Measurements from ENCODE around the gene MYRIP.
"Not testable (repeated sequence)": the region's sequence is repeated elsewhere in the genome, so short reads cannot be mapped to it uniquely, and the experiment has no call there.

MYRIP gene

DNA sequence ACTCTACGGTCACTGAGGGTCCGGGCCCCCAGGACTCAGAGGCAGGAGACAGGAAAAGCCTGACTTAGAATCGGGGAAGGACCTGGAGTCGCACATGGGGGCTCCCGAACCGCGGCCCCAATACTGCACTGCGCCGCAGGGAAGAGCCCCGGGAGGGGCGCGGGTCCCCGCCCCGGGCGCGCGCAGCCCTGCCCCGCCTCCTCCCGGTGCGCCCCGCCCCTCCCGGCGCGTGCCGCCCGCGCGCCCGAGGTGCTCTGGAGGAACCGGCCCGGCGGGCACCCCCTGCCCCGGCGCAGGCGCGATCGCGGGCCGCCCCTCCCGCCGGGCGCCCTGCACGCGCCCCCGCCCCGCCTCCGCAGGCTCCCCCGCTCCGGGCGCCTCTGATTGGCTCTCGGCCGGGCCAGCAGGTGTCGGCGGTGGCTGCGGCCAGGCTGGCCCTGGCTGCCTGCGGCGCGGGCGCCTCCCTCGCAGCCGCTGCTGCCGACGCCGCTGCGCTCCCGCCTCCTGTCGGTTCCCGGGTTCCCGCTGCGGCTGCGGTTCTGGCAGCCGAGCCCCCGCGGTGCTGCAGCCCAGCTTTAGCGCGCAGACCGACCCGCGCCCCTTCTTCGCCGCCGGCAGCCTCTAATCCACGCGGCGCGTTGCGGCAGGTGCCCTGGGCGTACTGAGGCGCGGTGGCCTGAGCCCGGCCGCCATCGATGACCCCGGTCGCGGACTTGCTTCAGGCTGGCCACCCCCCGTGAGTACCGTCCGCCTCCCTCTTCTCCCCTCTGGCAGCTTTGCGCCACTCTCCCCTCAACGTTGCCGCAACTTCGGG, at the start of gene MYRIP:
Gene MYRIP, plus strand, starts transcription at position 429 of the 814 bp plus-strand sequence. CDS start 91,208 bp downstream, outside the sequence.
- H3K27ac ChIP-seq (ENCODE audit: low read depth, low read length) = no peak within 1 kb of the TSS
- H3K27me3 ChIP-seq (ENCODE audit: control insufficient read depth in 1 of 2, insufficient read depth in 2 of 2, low read length in 2 of 2) = peaks cover 17 to 26% of the 10 kb centered on the region in 2 donors
- no peaks in the 10 kb centered on the region for H3K36me3 ChIP-seq (ENCODE audit: insufficient read depth, low read length)
- peak within 1 kb of the TSS; percentile 46 to 49 for H3K4me3 ChIP-seq (ENCODE audit: low read depth in 1 of 2, low read length in 2 of 2)
- no peaks in the 10 kb centered on the region for H3K4me1 ChIP-seq (ENCODE audit: insufficient read depth, low read length)
- H3K9me3 ChIP-seq (ENCODE audit: low read length) = no peaks in the 10 kb centered on the region
- H3K9ac ChIP-seq (ENCODE audit: low read length) = no peak within 1 kb of the TSS

DNA sequence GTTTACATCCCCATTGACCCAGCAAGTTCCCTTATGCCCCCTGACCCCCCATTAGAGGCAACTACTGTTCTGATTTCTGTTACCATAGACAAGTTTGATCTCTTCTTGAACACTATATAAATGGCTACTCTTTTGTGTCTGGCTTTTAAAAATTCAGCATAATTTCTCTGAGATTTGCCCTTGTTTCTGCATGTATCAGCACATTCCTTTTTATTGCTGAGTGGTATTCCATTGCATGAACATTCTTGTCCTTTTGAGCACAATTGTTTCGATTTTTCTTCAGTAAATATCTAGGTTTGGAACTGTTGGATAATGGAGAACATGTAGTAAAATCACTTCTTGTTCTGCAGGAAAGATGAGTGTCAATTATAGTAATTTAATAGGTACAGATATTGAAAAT, 49.1 kb upstream of the MYRIP start:
- no peaks in the 10 kb centered on the region for H3K27me3 ChIP-seq (ENCODE audit: control insufficient read depth in 1 of 2, insufficient read depth in 2 of 2, low read length in 2 of 2)
- H3K36me3 ChIP-seq (ENCODE audit: insufficient read depth, low read length) = no peaks in the 10 kb centered on the region
- no peaks in the 10 kb centered on the region for H3K9me3 ChIP-seq (ENCODE audit: low read length)
- no peak overlapping the region for H3K4me3 ChIP-seq (ENCODE audit: low read depth in 1 of 2, low read length in 2 of 2)
- no peak overlapping the region for H3K9ac ChIP-seq (ENCODE audit: low read length)
- H3K27ac ChIP-seq (ENCODE audit: low read depth, low read length) = no peak overlapping the region
- H3K4me1 ChIP-seq (ENCODE audit: insufficient read depth, low read length) = no peaks in the 10 kb centered on the region

DNA sequence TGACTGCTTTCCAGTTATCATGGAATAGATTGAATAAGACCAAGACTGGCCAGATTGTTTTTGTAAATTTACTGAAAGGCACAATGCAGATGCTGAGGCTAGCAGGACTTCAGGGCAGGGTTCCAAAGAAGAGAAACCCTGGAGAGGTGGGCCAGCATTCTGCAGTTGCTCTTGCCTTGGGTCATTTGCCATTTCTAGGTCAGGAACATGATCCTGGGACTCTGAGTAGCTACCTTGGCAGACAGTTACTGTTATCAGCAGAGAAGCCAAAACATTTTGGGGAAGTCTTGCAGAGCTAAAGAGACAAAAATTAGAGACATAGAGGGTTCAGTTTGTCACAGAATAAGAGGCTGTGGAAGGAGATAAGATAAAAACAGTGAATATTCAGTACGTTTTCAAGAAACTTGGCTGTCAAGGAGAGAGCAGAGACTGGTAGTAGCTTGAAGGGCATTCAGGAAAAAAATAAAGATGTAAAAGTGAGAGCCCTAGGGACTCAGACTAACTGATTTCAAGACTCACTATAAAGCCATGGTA, 46.8 kb upstream of the MYRIP start:
- H3K4me3 ChIP-seq (ENCODE audit: low read depth in 1 of 2, low read length in 2 of 2) = no peak overlapping the region
- no peak overlapping the region for H3K9ac ChIP-seq (ENCODE audit: low read length)
- no peaks in the 10 kb centered on the region for H3K27me3 ChIP-seq (ENCODE audit: control insufficient read depth in 1 of 2, insufficient read depth in 2 of 2, low read length in 2 of 2)
- H3K27ac ChIP-seq (ENCODE audit: low read depth, low read length) = no peak overlapping the region
- H3K9me3 ChIP-seq (ENCODE audit: low read length) = no peaks in the 10 kb centered on the region
- no peaks in the 10 kb centered on the region for H3K36me3 ChIP-seq (ENCODE audit: insufficient read depth, low read length)
- no peaks in the 10 kb centered on the region for H3K4me1 ChIP-seq (ENCODE audit: insufficient read depth, low read length)

DNA sequence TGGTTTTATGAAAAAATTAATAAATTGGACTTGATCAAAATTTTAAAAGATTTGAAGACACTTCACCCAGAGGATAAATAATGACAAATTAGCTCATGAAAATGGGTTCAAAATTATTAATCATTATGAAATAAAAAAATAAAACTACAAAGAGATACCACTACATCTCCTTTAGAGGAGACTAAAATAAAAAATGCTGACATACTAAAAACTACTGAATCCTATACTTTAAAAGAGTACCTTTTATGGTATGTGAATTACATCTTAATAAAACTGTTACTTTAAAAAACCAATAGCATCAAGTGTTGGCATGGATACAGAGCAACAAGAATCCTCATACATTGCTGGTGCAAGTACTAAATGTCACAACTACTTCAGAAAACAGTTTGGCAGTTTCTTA, 46.0 kb upstream of the MYRIP start:
- Histone ChIP-seq H3K4me1 (ENCODE audit: insufficient read depth, low read length) (no peaks in the 10 kb centered on the region), H3K4me3 (ENCODE audit: low read depth in 1 of 2, low read length in 2 of 2) (no peak overlapping the region), H3K27ac (ENCODE audit: low read depth, low read length) (no peak overlapping the region), H3K9ac (ENCODE audit: low read length) (no peak overlapping the region), H3K9me3 (ENCODE audit: low read length) (no peaks in the 10 kb centered on the region), H3K36me3 (ENCODE audit: insufficient read depth, low read length) (no peaks in the 10 kb centered on the region), H3K27me3 (ENCODE audit: control insufficient read depth in 1 of 2, insufficient read depth in 2 of 2, low read length in 2 of 2) (no peaks in the 10 kb centered on the region)

DNA sequence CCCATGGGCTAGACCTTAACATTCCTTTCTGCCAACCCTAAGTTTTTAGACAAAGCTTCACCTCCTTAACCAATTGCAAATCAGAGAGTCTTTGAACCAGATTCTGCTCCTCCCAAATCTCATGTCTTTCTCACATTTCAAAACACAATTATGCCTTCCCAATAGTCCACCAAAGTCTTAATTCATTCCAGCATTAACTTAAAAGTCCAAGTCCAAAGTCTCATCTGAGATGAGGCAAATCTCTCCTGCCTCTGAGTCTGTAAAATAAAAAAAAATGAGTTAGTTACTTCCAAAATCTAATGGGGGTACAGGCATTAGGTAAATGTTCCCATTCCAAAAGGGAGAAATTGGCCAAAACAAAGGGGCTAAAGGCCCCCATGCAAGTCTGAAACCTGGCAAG, 43.8 kb upstream of the MYRIP start:
- Histone ChIP-seq H3K27ac (ENCODE audit: low read depth, low read length) (no peak overlapping the region), H3K36me3 (ENCODE audit: insufficient read depth, low read length) (no peaks in the 10 kb centered on the region), H3K9me3 (ENCODE audit: low read length) (no peaks in the 10 kb centered on the region), H3K4me1 (ENCODE audit: insufficient read depth, low read length) (no peaks in the 10 kb centered on the region), H3K27me3 (ENCODE audit: control insufficient read depth in 1 of 2, insufficient read depth in 2 of 2, low read length in 2 of 2) (no peaks in the 10 kb centered on the region), H3K9ac (ENCODE audit: low read length) (no peak overlapping the region), H3K4me3 (ENCODE audit: low read depth in 1 of 2, low read length in 2 of 2) (no peak overlapping the region)

DNA sequence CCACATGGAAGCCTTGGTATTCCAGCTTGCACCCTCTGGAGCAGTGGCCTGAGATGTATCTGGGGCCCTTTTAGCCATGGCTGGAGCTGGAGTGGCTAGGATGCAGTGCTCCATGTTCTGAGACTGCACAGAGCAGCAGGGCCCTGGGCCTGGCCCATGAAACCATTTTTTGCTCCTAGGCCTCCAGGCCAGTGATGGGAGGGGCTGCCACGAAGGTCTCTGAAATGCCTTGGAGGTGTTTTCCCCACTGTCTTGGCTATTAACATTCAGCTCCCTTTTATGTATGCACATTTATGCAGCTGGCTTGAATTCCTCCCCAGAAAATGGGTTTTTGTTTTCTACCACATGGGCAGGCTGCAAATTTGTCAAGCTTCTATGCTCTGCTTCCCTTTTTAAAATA, 43.0 kb upstream of the MYRIP start:
- no peak overlapping the region for H3K9ac ChIP-seq (ENCODE audit: low read length)
- H3K27ac ChIP-seq (ENCODE audit: low read depth, low read length) = no peak overlapping the region
- no peaks in the 10 kb centered on the region for H3K36me3 ChIP-seq (ENCODE audit: insufficient read depth, low read length)
- H3K4me1 ChIP-seq (ENCODE audit: insufficient read depth, low read length) = no peaks in the 10 kb centered on the region
- H3K9me3 ChIP-seq (ENCODE audit: low read length) = no peaks in the 10 kb centered on the region
- H3K27me3 ChIP-seq (ENCODE audit: control insufficient read depth in 1 of 2, insufficient read depth in 2 of 2, low read length in 2 of 2) = no peaks in the 10 kb centered on the region
- H3K4me3 ChIP-seq (ENCODE audit: low read depth in 1 of 2, low read length in 2 of 2) = no peak overlapping the region

DNA sequence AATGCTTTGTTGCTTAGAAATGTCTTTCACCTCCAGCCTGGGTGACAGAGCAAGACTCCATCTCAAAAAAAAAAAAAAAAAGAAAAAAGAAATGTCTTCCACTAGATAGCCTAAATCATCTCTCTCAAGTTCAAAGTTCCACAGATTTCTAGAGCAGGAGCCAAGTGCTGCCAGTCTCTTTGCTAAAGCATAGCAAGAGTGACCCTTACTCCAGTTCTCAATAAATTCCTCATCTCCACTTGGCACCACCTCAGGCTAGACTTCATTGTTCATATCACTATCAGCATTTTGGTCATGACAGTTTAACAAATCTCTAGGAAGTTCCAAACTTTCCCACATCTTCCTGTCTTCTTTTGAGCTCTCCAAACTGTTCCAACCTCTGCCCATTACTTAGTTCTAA, 42.5 kb upstream of the MYRIP start:
- H3K36me3 ChIP-seq (ENCODE audit: insufficient read depth, low read length); H3K4me1 ChIP-seq (ENCODE audit: insufficient read depth, low read length); H3K4me3 ChIP-seq (ENCODE audit: low read depth in 1 of 2, low read length in 2 of 2); H3K27ac ChIP-seq (ENCODE audit: low read depth, low read length); H3K9me3 ChIP-seq (ENCODE audit: low read length); H3K9ac ChIP-seq (ENCODE audit: low read length); H3K27me3 ChIP-seq (ENCODE audit: control insufficient read depth in 1 of 2, insufficient read depth in 2 of 2, low read length in 2 of 2): not testable (repeated sequence)

DNA sequence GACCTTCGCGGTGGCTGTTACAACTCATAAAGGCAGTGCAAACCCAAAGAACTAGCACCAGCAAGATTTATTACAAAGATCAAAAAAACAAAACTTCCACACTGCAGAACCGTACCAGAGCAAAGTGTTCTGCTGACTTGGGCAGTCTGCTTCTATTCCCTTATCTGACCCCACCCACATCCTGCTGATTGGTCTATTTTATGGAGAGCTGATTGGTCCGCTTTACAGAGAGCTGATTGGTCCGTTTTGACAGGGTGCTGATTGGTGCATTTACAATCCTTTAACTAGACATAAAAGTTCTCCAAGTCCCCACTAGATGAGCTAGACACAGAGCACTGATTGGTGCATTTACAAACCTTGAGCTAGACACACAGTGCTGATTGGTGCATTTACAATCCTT, 31.2 kb upstream of the MYRIP start:
- H3K4me1 ChIP-seq (ENCODE audit: insufficient read depth, low read length); H3K27me3 ChIP-seq (ENCODE audit: control insufficient read depth in 1 of 2, insufficient read depth in 2 of 2, low read length in 2 of 2); H3K9me3 ChIP-seq (ENCODE audit: low read length); H3K27ac ChIP-seq (ENCODE audit: low read depth, low read length); H3K36me3 ChIP-seq (ENCODE audit: insufficient read depth, low read length); H3K9ac ChIP-seq (ENCODE audit: low read length); H3K4me3 ChIP-seq (ENCODE audit: low read depth in 1 of 2, low read length in 2 of 2): not testable (repeated sequence)

DNA sequence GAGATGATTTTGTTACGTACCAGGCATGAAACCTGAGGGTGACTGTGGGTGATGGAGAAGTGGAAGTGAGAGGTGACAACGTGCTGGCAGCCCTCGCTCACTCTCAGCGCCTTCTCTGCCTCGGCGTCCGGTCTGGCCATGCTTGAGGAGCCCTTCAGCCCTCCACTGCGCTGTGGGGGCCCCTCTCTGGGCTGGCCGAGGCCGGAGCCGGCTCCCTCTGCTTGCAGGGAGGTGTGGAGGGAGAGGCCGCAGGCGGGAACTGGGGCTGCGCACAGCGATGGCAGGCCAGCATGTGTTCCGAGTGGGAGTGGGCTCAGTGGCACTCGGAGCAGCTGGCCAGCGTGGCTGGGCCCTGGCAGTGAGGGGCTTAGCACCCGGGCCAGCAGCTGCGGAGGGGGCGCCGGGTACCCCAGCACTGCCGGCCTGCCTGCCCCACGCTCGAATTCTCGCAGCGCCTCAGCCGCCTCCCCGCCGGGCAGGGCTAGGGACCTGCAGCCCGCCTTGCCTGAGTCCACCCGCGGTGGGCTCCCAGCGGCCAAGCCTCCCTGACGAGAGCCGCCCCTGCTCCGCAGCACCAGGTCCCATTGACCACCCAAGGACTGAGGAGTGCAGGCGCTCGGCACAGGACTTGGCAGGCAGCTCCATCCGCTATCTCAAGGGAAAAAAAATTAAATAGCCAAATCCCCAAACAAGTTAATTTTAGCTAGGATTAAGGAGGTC, 29.7 kb upstream of the MYRIP start:
- no peaks in the 10 kb centered on the region for H3K27me3 ChIP-seq (ENCODE audit: control insufficient read depth in 1 of 2, insufficient read depth in 2 of 2, low read length in 2 of 2)
- H3K9me3 ChIP-seq (ENCODE audit: low read length) = no peaks in the 10 kb centered on the region
- no peaks in the 10 kb centered on the region for H3K4me1 ChIP-seq (ENCODE audit: insufficient read depth, low read length)
- H3K4me3 ChIP-seq (ENCODE audit: low read depth in 1 of 2, low read length in 2 of 2) = no peak overlapping the region
- H3K36me3 ChIP-seq (ENCODE audit: insufficient read depth, low read length) = no peaks in the 10 kb centered on the region
- H3K27ac ChIP-seq (ENCODE audit: low read depth, low read length) = no peak overlapping the region
- H3K9ac ChIP-seq (ENCODE audit: low read length) = no peak overlapping the region

DNA sequence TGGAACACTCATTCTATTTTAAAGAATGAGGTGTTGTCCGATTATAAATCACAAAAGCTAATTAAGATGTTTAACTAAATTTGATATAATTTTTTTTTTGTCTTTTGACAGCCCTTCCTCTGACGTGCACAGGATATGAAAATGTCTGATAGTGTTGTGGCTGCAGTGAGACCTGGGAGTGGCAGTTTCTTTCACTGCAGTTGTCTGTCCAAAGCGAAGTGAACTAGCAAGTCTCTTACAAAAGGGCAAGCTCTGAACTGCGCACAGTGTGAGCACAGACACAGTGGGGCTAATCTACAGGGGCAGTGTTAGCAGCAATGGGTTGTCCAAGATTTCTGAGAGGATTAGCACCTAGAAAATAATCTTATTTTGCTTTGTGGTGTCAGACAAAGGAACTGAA, 29.1 kb upstream of the MYRIP start:
- Histone ChIP-seq H3K9me3 (ENCODE audit: low read length) (no peaks in the 10 kb centered on the region), H3K4me3 (ENCODE audit: low read depth in 1 of 2, low read length in 2 of 2) (no peak overlapping the region), H3K27ac (ENCODE audit: low read depth, low read length) (no peak overlapping the region), H3K4me1 (ENCODE audit: insufficient read depth, low read length) (no peaks in the 10 kb centered on the region), H3K27me3 (ENCODE audit: control insufficient read depth in 1 of 2, insufficient read depth in 2 of 2, low read length in 2 of 2) (no peaks in the 10 kb centered on the region), H3K9ac (ENCODE audit: low read length) (no peak overlapping the region), H3K36me3 (ENCODE audit: insufficient read depth, low read length) (no peaks in the 10 kb centered on the region)

DNA sequence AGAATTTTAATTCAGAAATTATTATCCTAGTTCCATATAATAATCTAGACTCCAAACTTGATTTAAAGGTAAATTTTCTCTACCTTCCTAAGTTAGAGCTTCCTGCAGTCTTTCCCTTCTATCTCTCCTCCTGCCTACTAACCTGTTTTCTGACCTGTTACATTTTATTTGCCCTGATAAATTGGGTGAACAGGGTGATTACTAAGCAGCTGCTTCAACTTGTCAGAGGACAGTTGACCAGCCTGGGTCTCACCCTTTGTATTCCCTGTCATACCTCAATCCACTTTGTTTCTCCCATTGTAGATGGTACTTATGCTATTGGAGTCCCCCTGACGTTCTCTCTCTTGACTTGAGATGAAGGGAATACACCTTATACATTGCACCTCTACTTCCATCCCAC, 28.4 kb upstream of the MYRIP start:
- Histone ChIP-seq H3K4me3 (ENCODE audit: low read depth in 1 of 2, low read length in 2 of 2) (no peak overlapping the region), H3K9ac (ENCODE audit: low read length) (no peak overlapping the region), H3K27ac (ENCODE audit: low read depth, low read length) (no peak overlapping the region)

More for the DNA sequence above, 28.4 kb upstream of the MYRIP start:
- Histone ChIP-seq H3K27me3 (ENCODE audit: control insufficient read depth in 1 of 2, insufficient read depth in 2 of 2, low read length in 2 of 2) (no peaks in the 10 kb centered on the region), H3K4me1 (ENCODE audit: insufficient read depth, low read length) (no peaks in the 10 kb centered on the region), H3K9me3 (ENCODE audit: low read length) (no peaks in the 10 kb centered on the region), H3K36me3 (ENCODE audit: insufficient read depth, low read length) (no peaks in the 10 kb centered on the region)

All from muscle layer of colon (tissue), 2 donors.